Endothelial cell (in vitro differentiated cells): ENCODE results near the gene NUMA1. TPM values are rescaled to one million over a fixed set of nuclear protein-coding genes. Genes with fewer than 3 reads are reported as not detected.

Experiments
- DNase-seq: peaks from one replicate; pipeline ENCODE4 v3.0.0; 2021; ENCODE audit warnings: low spot score
- H3K27ac Mint-ChIP-seq: one replicate; pipeline ENCODE4 v1.8.0; 2021; ENCODE audit warnings: mixed read lengths, inconsistent platforms; ENCODE audit not compliant: unreplicated experiment
- H3K27me3 Mint-ChIP-seq: one replicate; pipeline ENCODE4 v1.8.0; 2021; ENCODE audit warnings: mild to moderate bottlenecking, moderate library complexity, mixed read lengths, inconsistent platforms; ENCODE audit not compliant: unreplicated experiment
- H3K36me3 Mint-ChIP-seq: one replicate; pipeline ENCODE4 v1.8.0; 2021; ENCODE audit warnings: mild to moderate bottlenecking, low read depth, mixed read lengths, inconsistent platforms; ENCODE audit not compliant: unreplicated experiment
- H3K4me1 Mint-ChIP-seq: one replicate; pipeline ENCODE4 v1.8.0; 2021; ENCODE audit warnings: mild to moderate bottlenecking, mixed read lengths, inconsistent platforms; ENCODE audit not compliant: unreplicated experiment
- H3K4me3 Mint-ChIP-seq: one replicate; pipeline ENCODE4 v1.8.0; 2021; ENCODE audit warnings: mild to moderate bottlenecking, mixed read lengths, inconsistent platforms; ENCODE audit not compliant: unreplicated experiment
- H3K9me3 Mint-ChIP-seq: one replicate; pipeline ENCODE4 v1.8.0; 2021; ENCODE audit warnings: mixed read lengths, inconsistent platforms; ENCODE audit not compliant: unreplicated experiment
- long read RNA-seq: library from polyadenylated mRNA; unstranded; transcript quantifications from one replicate; pipeline ENCODE4 v2.0.0, GENCODE V29; 2020; ENCODE audit not compliant: unreplicated experiment
- total RNA-seq: library from RNA; stranded (reverse); fragmentation: NEBNext Ultra II Directional; extraction: Animal tissue kit (Norgen Biotek cat#: 25700); gene quantifications from one replicate; pipeline ENCODE4 v1.2.1, GENCODE V29; 2021; ENCODE audit not compliant: unreplicated experiment
- TF ChIP-seq, protein P1 (sequence below): fragments of 200-600 bp; sonication (generic); IDR thresholded peaks from one replicate; pipeline ENCODE4 v1.5.0; 2021; ENCODE audit warnings: antibody characterized with exemption; ENCODE audit not compliant: unreplicated experiment

Gene NUMA1
- 173 TPM for total RNA-seq
- long read RNA-seq, partial matches to known transcripts = 6 of 8 reads
- long read RNA-seq, other reads (novel, unspliced or antisense) = 0 of 8 reads

GRCh38 chr11:72080326-72081183 is at the start of gene NUMA1, which contains the start of gene LRRC51:
Gene NUMA1 (minus strand): TSS chr11:72080542. CDS start chr11:72035943, 44,599 bp downstream.
Gene LRRC51 (plus strand): TSS chr11:72080850. CDS start chr11:72089084, 8,234 bp downstream.
- no peaks in the 10 kb centered on the region for H3K9me3 Mint-ChIP-seq
- H3K4me3 Mint-ChIP-seq = peak within 1 kb of the TSS; percentile 96
- TF ChIP-seq, protein P1, sequence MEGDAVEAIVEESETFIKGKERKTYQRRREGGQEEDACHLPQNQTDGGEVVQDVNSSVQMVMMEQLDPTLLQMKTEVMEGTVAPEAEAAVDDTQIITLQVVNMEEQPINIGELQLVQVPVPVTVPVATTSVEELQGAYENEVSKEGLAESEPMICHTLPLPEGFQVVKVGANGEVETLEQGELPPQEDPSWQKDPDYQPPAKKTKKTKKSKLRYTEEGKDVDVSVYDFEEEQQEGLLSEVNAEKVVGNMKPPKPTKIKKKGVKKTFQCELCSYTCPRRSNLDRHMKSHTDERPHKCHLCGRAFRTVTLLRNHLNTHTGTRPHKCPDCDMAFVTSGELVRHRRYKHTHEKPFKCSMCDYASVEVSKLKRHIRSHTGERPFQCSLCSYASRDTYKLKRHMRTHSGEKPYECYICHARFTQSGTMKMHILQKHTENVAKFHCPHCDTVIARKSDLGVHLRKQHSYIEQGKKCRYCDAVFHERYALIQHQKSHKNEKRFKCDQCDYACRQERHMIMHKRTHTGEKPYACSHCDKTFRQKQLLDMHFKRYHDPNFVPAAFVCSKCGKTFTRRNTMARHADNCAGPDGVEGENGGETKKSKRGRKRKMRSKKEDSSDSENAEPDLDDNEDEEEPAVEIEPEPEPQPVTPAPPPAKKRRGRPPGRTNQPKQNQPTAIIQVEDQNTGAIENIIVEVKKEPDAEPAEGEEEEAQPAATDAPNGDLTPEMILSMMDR = no peak
- peaks cover 31% of the 10 kb centered on the region for H3K4me1 Mint-ChIP-seq
- H3K27me3 Mint-ChIP-seq = peaks cover 8% of the 10 kb centered on the region
- peaks cover 4% of the 10 kb centered on the region for H3K36me3 Mint-ChIP-seq
- peak; percentile 95 for DNase-seq
- H3K27ac Mint-ChIP-seq = peak within 1 kb of the TSS; percentile 100

- H3K27ac Mint-ChIP-seq = no peak overlapping the region
- H3K4me3 Mint-ChIP-seq = no peak overlapping the region
- peaks cover 7% of the 10 kb centered on the region for H3K27me3 Mint-ChIP-seq
- H3K36me3 Mint-ChIP-seq = peaks cover 9% of the 10 kb centered on the region
- H3K9me3 Mint-ChIP-seq = peaks cover 16% of the 10 kb centered on the region
- DNase-seq = no peak
- TF ChIP-seq, protein P1 = no peak
- no peaks in the 10 kb centered on the region for H3K4me1 Mint-ChIP-seq
Observed at GRCh38 chr11:72129381-72129780, 49.0 kb upstream of the NUMA1 start.

- Mint-ChIP-seq H3K4me1 (no peaks in the 10 kb centered on the region), H3K4me3 (no peak overlapping the region), H3K27ac (no peak overlapping the region), H3K9me3 (peaks cover 19% of the 10 kb centered on the region), H3K36me3 (peaks cover 12% of the 10 kb centered on the region), H3K27me3 (peaks cover 7% of the 10 kb centered on the region)
- TF ChIP-seq, protein P1 = no peak
- DNase-seq = no peak
Observed at GRCh38 chr11:72127923-72128322, 47.6 kb upstream of the NUMA1 start.

DNA sequence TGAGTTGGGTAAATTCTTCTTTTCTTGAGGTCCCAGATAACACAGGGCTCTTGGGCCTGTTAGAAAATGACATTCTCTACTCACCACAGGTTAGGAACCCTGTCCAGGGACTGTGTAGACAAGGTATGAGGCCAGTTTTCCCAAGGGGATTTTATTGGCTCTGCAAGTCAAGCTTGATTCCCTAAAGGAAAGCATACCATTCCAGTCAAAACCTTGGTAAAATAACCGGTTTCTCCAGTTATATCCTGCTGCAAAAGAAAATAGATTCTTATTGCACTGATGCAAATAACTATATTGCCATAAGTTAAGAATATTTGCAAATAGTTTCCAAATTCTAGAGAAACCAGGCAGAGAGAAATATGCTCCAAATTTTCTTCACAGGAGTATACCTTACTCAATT is 45.6 kb upstream of the NUMA1 start:
- H3K9me3 Mint-ChIP-seq = peaks cover 19% of the 10 kb centered on the region
- H3K36me3 Mint-ChIP-seq = peaks cover 12% of the 10 kb centered on the region
- DNase-seq = no peak
- TF ChIP-seq, protein P1 = no peak
- no peak overlapping the region for H3K4me3 Mint-ChIP-seq
- no peak overlapping the region for H3K27ac Mint-ChIP-seq
- no peaks in the 10 kb centered on the region for H3K4me1 Mint-ChIP-seq
- H3K27me3 Mint-ChIP-seq = peaks cover 7% of the 10 kb centered on the region

DNA sequence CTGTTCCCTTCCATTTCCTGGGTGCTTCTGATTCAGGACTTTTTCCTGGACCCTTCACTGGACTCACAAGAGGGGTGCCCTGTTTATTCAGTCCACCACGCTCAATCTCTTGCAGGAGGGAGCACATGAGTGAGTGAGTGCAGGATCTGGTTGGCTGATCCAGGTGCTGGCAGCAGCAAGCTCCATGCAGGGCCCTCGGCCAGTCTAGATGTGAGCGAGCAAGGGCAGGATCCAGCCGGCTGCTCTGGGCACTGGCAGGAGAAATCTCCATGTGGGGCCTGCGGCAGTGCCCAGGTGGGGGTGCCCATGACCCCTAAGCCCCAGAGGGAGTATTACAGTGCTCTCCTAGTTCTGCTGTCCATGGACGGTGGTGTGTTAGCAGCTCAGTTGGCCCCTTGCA is 43.7 kb upstream of the NUMA1 start:
- Mint-ChIP-seq H3K4me3 (no peak overlapping the region), H3K27me3 (peaks cover 3% of the 10 kb centered on the region), H3K9me3 (peaks cover 15% of the 10 kb centered on the region), H3K36me3 (peaks cover 8% of the 10 kb centered on the region), H3K4me1 (no peaks in the 10 kb centered on the region), H3K27ac (no peak overlapping the region)
- TF ChIP-seq, protein P1 = no peak
- no peak for DNase-seq
